ENCODE results near the gene HYI.

GRCh38 chr1:43434256-43434655, 19.5 kb downstream of the HYI start:
- TF ChIP-seq CTCF (IDR thresholded peaks at IDR 0.05; ENCODE audit: poor library complexity, severe bottlenecking), result no peak
- TF ChIP-seq TAF1 (IDR thresholded peaks at IDR 0.05; ENCODE audit: low read depth), result no peak
- no peak for TF ChIP-seq EP300 (conservative IDR thresholded peaks at IDR 0.05; ENCODE audit: poor library complexity, severe bottlenecking)
- TF ChIP-seq RAD21 (conservative IDR thresholded peaks at IDR 0.05), result no peak
- no peak for TF ChIP-seq EZH2 (IDR thresholded peaks at IDR 0.05; ENCODE audit: borderline replicate concordance, insufficient read depth, low read length, poor library complexity, severe bottlenecking)
